Measurements from ENCODE around the gene RAC3.

DNA sequence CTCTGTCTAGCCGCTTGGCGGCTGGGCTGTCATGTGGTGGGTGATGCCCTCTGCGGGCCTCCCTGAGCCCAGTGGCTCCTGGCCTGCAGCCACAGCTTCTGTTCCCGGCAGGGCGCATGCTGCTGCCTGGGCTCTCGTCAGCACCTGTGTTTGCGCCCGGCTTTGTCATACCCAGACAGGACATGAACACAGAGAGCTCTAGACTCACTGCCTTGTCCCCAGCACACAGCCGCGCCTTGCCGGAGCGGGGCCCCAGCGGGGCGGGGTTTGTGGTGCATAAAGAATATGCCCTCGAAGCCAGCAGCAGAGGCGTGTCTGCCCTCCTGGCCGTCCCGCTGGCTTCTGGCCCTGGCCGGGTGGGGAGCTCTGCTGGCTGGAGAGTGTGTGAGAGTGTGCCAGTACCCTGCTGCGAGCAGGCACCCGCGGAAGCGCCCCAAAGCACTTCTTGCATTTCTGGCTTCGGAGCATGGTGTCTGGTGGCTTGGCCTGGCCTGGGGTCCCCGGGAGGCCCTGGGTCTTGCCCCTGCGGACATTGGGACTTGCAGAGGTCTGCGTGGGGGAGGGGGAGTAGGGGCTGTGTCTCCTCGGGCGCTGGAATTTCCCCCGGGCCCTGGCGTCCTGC, 39.7 kb upstream of the RAC3 start:
- no peak for TF ChIP-seq YY1 (IDR thresholded peaks at IDR 0.05; ENCODE audit: insufficient read depth, insufficient read length)
- TF ChIP-seq SUZ12 (IDR thresholded peaks at IDR 0.05; ENCODE audit: extremely low read depth, insufficient read depth, insufficient read length): no peak
- TF ChIP-seq ZNF274 (IDR thresholded peaks at IDR 0.05; ENCODE audit: low read depth, low read length): no peak
